ENCODE data around the gene PLEKHA6.

PLEKHA6 gene

DNA sequence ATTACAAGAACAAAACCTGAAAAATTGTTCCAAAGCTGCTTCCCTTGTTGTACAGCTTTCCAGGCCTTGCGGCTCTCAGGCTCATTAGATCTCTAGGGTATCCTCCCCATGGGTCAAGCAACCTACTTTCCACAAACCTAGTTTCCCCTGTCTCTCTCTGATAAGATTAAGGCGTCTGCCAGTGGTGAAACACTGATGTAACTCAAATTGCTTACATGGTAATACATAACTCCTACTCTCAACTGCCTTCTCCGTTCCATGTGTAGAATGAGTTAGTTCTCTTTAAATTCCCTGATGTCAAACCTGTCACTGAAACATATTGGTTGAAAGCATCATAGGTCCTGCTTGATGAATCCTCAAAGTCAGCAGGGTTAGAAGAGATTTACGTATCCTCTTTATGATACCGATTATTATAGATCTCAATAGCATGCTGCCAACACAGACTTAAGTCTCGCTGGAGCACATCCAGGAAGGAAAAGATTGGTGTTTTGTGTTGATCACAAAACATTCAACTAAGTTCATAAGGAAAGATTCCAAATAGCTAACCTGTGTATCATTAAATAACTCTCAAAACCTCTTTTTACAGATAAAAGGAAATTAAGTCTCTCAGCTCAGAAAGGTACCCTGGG, 41.3 kb upstream of the PLEKHA6 start:
- Histone ChIP-seq H3K4me1 (ENCODE audit: control insufficient read depth, insufficient read depth, low read length) (peaks cover 3% of the 10 kb centered on the region), H3K9me3 (replicated peaks; ENCODE audit: low read length) (no peaks in the 10 kb centered on the region), H3K4me2 (ENCODE audit: low read length) (no peak overlapping the region), H3K27me3 (ENCODE audit: control insufficient read depth, insufficient read depth, low read length) (no peaks in the 10 kb centered on the region), H3K9ac (ENCODE audit: low read depth, low read length) (no peak overlapping the region), H3K4me3 (ENCODE audit: low read length) (no peak overlapping the region), H3K36me3 (ENCODE audit: insufficient read depth, low read length) (peaks cover 76% of the 10 kb centered on the region)

DNA sequence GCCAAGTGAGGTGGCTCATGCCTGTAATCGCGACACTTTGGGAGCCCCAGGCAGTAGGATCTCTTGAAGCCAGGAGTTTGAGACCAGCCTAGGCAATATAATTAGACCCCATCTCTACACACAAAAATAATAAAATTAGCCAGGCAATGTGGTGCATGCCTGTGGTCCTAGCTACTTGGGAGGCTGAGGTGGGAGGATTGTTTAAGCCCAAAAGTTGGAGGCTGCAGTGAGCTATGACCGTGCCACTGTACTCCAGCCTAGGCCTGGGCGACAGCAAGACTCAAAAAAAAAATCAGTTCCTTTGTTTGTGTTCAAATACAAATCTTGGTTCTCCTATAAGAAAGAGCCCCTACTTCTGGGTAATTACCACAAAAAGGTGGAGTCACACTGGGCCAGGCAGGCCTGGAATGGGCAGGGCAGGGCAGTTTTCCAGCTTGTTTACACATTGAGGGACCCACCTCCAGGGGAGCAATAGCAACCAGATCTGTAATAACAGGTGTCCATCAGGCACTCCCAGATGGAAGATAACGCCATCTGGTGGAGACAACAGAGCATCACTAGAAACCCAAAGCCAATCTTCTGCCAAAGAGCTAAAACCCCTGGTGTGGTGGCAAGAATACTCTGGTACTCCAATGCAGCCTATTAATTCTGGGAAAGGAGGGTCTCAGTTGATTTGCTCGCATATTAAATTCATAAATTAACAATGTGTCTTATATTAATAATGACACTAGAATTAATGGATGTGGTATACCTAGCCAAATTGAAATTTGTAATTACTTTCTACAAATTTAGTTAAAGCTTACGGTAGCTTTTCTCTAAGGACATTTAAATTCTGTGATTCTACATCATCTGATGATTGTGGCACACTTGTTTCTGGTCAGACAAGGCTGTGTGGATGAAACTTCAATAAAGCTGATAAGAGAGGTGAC, 38.7 kb upstream of the PLEKHA6 start:
- no peaks in the 10 kb centered on the region for H3K27me3 ChIP-seq (ENCODE audit: control insufficient read depth, insufficient read depth, low read length)
- H3K9me3 ChIP-seq (replicated peaks; ENCODE audit: low read length) = no peaks in the 10 kb centered on the region
- H3K36me3 ChIP-seq (ENCODE audit: insufficient read depth, low read length) = peaks cover 51% of the 10 kb centered on the region
- H3K4me2 ChIP-seq (ENCODE audit: low read length) = no peak overlapping the region
- no peak overlapping the region for H3K4me3 ChIP-seq (ENCODE audit: low read length)
- H3K9ac ChIP-seq (ENCODE audit: low read depth, low read length) = no peak overlapping the region
- H3K4me1 ChIP-seq (ENCODE audit: control insufficient read depth, insufficient read depth, low read length) = no peaks in the 10 kb centered on the region

DNA sequence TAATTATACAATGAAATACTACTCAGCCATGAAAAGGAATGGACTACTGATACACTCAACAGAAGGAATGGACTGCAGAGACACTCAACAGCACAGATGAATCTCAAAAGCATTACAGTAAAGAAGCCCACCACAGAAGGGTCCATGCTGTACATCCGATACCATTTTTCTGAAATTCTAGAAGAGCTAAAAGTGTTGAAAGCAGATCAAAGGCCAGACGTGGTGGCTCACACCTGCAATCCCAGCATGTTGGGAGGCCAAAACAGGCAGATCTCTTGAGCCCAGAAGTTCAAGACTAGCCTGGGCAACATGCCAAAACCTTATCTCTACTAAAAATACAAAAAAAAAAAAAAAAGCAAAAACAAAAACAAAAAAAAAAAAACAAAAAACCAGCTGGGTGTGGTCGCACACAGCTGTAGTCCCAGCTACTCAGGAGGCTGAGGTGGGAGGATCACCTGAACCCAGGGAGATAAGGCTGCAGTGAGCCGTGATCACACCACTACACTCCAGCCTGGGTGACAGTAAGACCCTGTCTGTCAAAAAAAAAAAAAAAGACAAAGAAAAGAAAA, 36.4 kb upstream of the PLEKHA6 start:
- no peaks in the 10 kb centered on the region for H3K9me3 ChIP-seq (replicated peaks; ENCODE audit: low read length)

DNA sequence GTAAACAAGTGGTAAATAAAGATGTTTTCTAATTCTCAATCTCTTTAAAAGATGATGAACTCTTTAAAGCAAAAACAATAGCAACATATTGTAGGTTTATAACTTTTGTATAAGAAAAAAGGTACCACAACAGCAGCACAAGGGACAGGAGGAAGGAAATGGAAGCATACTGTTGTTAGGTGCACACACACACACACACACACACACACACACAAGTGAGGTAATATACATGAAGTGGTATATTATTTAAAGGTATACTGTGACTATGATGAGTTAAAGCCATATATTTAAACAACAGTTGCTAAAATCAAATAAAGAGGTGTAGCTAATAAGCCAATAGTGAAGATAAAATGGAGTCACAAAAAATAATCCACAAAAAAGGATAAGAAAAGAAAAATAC, 31.9 kb upstream of the PLEKHA6 start:
- H3K9ac ChIP-seq (ENCODE audit: low read depth, low read length) = no peak overlapping the region
- H3K4me2 ChIP-seq (ENCODE audit: low read length) = no peak overlapping the region
- no peaks in the 10 kb centered on the region for H3K4me1 ChIP-seq (ENCODE audit: control insufficient read depth, insufficient read depth, low read length)
- H3K36me3 ChIP-seq (ENCODE audit: insufficient read depth, low read length) = no peaks in the 10 kb centered on the region
- no peak overlapping the region for H3K4me3 ChIP-seq (ENCODE audit: low read length)
- no peaks in the 10 kb centered on the region for H3K27me3 ChIP-seq (ENCODE audit: control insufficient read depth, insufficient read depth, low read length)
- no peaks in the 10 kb centered on the region for H3K9me3 ChIP-seq (replicated peaks; ENCODE audit: low read length)

More for the DNA sequence above, 36.4 kb upstream of the PLEKHA6 start:
- Histone ChIP-seq H3K9ac (ENCODE audit: low read depth, low read length) (no peak overlapping the region), H3K36me3 (ENCODE audit: insufficient read depth, low read length) (peaks cover 36% of the 10 kb centered on the region), H3K4me2 (ENCODE audit: low read length) (no peak overlapping the region), H3K27me3 (ENCODE audit: control insufficient read depth, insufficient read depth, low read length) (no peaks in the 10 kb centered on the region), H3K4me1 (ENCODE audit: control insufficient read depth, insufficient read depth, low read length) (no peaks in the 10 kb centered on the region), H3K4me3 (ENCODE audit: low read length) (no peak overlapping the region)

DNA sequence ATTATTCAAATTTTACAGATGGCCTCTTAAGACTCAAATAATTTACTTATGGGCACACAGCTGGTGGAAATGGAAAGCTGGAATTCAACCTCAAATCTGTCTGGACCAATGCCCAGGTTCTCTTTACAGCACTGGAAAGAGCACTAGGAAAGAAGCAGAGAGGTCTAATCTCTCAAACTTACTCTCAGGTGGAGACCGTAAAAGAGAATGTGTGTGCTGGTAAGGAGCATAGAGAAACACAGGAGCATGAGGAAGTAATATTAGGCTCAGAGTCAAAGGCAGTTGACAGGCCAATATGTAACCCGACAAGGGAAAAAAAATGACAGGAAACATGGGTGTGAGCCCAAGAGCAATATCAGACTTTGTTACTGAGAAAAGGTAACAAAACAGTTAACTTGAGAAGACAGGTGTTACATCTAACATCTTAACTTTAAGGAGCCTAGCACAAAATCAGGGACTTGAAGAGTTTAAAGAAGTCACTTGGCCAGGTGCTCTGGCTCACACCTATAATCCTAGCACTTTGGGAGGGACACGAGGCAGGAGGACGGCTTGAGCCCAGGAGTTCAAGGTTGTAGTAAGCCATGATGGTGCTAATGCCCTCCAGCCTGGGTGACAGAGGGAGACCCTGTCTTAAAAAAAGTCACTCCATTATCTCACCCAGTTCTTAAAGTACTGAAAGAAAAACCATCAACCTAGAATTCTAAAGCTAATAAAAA, 31.2 kb upstream of the PLEKHA6 start:
- Histone ChIP-seq H3K4me2 (ENCODE audit: low read length) (no peak overlapping the region), H3K9me3 (replicated peaks; ENCODE audit: low read length) (no peaks in the 10 kb centered on the region), H3K9ac (ENCODE audit: low read depth, low read length) (no peak overlapping the region), H3K36me3 (ENCODE audit: insufficient read depth, low read length) (no peaks in the 10 kb centered on the region), H3K4me1 (ENCODE audit: control insufficient read depth, insufficient read depth, low read length) (no peaks in the 10 kb centered on the region), H3K4me3 (ENCODE audit: low read length) (no peak overlapping the region), H3K27me3 (ENCODE audit: control insufficient read depth, insufficient read depth, low read length) (no peaks in the 10 kb centered on the region)

DNA sequence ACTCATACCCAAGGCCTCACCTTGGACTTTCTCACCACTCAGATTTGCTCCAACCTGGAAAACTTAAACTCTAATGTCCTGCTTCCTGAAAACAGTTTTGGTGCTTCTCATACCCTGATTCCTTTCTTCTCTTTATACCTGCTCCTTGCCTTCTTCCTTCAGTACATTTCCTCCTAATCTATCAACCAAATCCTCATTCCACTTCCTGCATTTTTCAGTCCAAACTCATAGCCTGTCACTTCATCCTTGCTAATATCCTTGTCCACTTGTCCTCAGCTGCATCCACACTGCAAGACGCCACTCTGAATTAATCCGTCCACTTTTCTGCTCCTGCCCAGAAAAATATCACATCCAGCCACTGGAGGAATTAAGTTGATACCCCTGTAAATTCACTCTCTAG, 26.0 kb upstream of the PLEKHA6 start:
- Histone ChIP-seq H3K4me2 (ENCODE audit: low read length) (no peak overlapping the region), H3K36me3 (ENCODE audit: insufficient read depth, low read length) (no peaks in the 10 kb centered on the region), H3K9ac (ENCODE audit: low read depth, low read length) (no peak overlapping the region), H3K4me1 (ENCODE audit: control insufficient read depth, insufficient read depth, low read length) (no peaks in the 10 kb centered on the region), H3K4me3 (ENCODE audit: low read length) (no peak overlapping the region), H3K9me3 (replicated peaks; ENCODE audit: low read length) (no peaks in the 10 kb centered on the region), H3K27me3 (ENCODE audit: control insufficient read depth, insufficient read depth, low read length) (peaks cover 22% of the 10 kb centered on the region)

DNA sequence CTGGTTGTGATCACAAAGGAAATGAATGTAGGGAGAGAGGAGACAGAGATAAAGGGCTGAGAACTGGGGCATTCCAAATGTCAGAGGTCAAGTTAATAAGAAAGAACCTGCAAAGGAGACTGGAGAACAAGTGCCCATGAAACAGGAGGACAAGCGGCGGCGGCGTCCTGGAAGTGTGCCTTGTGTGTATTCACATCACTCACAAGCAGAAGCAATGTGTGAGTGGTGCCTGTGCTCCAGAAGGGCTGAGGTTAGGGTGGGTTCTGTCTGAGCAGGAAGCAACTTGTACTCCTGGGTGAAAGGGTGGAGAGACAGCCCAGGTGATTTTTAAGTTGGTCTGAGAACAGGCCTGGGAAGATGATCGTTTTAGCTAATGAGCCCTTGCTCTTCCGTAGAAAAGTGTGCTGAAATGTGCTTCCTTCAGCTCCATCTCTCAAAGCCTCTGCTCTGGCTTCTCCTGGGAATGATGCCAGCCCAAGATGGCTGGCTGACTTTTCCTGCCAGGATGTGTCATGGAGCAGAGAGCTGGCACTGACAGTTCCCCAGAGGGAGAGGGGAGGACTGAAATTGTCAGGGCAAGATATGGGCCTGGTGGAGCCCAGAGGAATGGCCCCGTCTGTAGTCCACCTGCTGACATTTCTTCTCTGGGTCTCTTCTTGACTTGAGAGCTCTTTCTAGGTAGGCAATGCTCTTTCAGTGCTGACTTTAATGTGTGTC, 25.1 kb upstream of the PLEKHA6 start:
- H3K4me1 ChIP-seq (ENCODE audit: control insufficient read depth, insufficient read depth, low read length) = no peaks in the 10 kb centered on the region
- no peak overlapping the region for H3K4me3 ChIP-seq (ENCODE audit: low read length)
- no peaks in the 10 kb centered on the region for H3K36me3 ChIP-seq (ENCODE audit: insufficient read depth, low read length)
- no peak overlapping the region for H3K4me2 ChIP-seq (ENCODE audit: low read length)
- no peaks in the 10 kb centered on the region for H3K9me3 ChIP-seq (replicated peaks; ENCODE audit: low read length)
- no peak overlapping the region for H3K9ac ChIP-seq (ENCODE audit: low read depth, low read length)
- H3K27me3 ChIP-seq (ENCODE audit: control insufficient read depth, insufficient read depth, low read length) = peaks cover 32% of the 10 kb centered on the region

DNA sequence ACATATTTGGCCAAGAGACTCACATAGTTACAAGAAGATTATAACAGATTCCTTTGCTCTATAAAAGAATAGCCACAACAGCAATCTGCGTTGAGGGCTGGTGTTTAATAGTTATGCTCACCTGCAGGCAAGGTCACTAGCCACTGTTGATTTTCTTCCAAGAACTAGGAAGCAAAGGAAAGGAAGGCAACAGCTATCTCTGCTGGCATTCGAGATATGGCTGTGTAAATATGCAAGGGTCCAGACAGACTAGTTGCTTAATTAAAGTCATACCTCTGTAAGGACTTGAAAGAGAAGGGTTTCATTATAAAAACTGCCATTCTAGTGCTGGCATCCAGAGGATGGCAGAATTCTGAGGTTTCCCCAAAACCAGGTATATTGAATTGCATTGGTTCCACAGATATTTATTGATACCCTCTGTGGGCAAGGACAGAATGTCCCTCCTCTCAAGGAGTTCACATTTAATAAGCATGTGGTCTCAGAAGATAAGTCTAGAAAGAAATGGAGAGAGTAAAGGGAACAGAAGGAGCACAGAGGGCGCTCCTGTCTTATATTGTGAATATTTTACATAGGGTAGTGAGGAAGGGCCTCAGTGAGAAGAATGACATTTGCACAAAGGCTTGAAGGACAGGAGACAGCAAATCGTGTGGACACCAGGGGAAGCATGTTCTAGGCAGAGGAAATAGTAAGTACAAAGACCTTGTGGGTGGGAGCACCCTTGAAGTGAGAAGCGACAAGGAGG, 23.6 kb upstream of the PLEKHA6 start:
- no peak overlapping the region for H3K4me2 ChIP-seq (ENCODE audit: low read length)
- H3K27me3 ChIP-seq (ENCODE audit: control insufficient read depth, insufficient read depth, low read length) = peaks cover 44% of the 10 kb centered on the region
- H3K4me1 ChIP-seq (ENCODE audit: control insufficient read depth, insufficient read depth, low read length) = peaks cover under 1% of the 10 kb centered on the region
- H3K9ac ChIP-seq (ENCODE audit: low read depth, low read length) = no peak overlapping the region
- H3K9me3 ChIP-seq (replicated peaks; ENCODE audit: low read length) = no peaks in the 10 kb centered on the region
- no peaks in the 10 kb centered on the region for H3K36me3 ChIP-seq (ENCODE audit: insufficient read depth, low read length)
- no peak overlapping the region for H3K4me3 ChIP-seq (ENCODE audit: low read length)

DNA sequence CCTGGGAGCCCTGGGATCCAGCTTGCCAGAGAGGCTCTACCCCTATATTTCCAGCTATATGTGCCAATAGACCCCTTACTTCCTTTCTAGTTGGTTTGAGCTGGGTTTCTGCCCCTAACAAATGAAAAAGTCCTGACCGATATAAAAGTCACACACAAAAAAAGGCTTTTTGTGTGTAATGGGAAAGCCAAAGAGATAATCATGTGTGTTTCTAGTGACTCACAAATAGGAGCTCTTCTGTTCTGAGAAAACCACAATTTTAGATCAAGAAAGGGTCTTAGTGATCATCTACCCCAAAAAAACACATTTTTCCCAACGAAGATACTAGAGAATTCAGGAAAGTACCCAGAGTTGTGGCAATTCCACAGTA, 23.0 kb upstream of the PLEKHA6 start:
- H3K9ac ChIP-seq (ENCODE audit: low read depth, low read length) = no peak overlapping the region
- peaks cover 6% of the 10 kb centered on the region for H3K4me1 ChIP-seq (ENCODE audit: control insufficient read depth, insufficient read depth, low read length)
- H3K27me3 ChIP-seq (ENCODE audit: control insufficient read depth, insufficient read depth, low read length) = peaks cover 50% of the 10 kb centered on the region
- no peaks in the 10 kb centered on the region for H3K36me3 ChIP-seq (ENCODE audit: insufficient read depth, low read length)
- no peaks in the 10 kb centered on the region for H3K9me3 ChIP-seq (replicated peaks; ENCODE audit: low read length)
- H3K4me3 ChIP-seq (ENCODE audit: low read length) = no peak overlapping the region
- H3K4me2 ChIP-seq (ENCODE audit: low read length) = no peak overlapping the region

DNA sequence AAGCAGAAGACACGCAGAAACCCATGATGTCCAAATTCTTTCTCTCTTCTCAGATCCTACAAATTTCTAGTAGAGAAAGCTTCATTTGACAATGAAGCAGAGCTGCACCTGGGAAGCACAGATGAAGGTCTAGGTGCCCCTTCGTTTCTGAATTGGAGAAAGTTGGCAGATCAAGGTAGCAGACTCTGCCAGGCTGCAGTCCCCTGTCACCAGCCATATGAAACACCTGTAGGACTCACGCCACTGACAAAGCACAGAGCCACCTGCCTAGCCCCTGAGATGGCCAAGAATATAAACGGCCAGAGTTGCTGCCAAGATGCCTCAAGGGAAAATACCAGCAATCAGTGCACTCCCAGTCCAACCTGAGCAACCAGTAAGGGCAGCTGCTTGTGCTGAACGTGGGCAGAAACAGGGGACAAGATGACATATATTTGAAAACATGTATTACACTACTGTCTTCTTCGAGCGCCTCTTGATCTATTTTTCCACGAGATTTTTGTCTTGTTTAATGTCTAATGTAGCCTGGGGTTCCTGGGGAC, 20.6 kb upstream of the PLEKHA6 start:
- Histone ChIP-seq H3K9ac (ENCODE audit: low read depth, low read length) (no peak overlapping the region), H3K4me1 (ENCODE audit: control insufficient read depth, insufficient read depth, low read length) (peaks cover 10% of the 10 kb centered on the region), H3K36me3 (ENCODE audit: insufficient read depth, low read length) (no peaks in the 10 kb centered on the region), H3K27me3 (ENCODE audit: control insufficient read depth, insufficient read depth, low read length) (peaks cover 73% of the 10 kb centered on the region), H3K4me3 (ENCODE audit: low read length) (no peak overlapping the region), H3K9me3 (replicated peaks; ENCODE audit: low read length) (no peaks in the 10 kb centered on the region), H3K4me2 (ENCODE audit: low read length) (no peak overlapping the region)
